T-helper 2 cell treated with Interferon-gamma antibody and Interleukin-4, amounts not matched to agents 5 μg/mL and 100 μg/mL, for 36 hours (primary cell): ENCODE results near the gene TBC1D5.

ENCODE experiments used
- DNase-seq: peaks from one replicate; pipeline ENCODE4 v3.0.0; 2021; ENCODE audit warnings: low spot score
- H3K27ac Mint-ChIP-seq: one replicate; pipeline ENCODE4 v1.8.0; 2021; ENCODE audit warnings: mild to moderate bottlenecking, mixed read lengths
- H3K27me3 Mint-ChIP-seq: one replicate; pipeline ENCODE4 v1.8.0; 2021; ENCODE audit warnings: low read depth, mixed read lengths
- H3K36me3 Mint-ChIP-seq: one replicate; pipeline ENCODE4 v1.8.0; 2021; ENCODE audit warnings: low read depth, mixed read lengths
- H3K4me1 Mint-ChIP-seq: one replicate; pipeline ENCODE4 v1.8.0; 2021; ENCODE audit warnings: low read depth, mixed read lengths
- H3K4me3 Mint-ChIP-seq: one replicate; pipeline ENCODE4 v1.8.0; 2022; ENCODE audit warnings: mild to moderate bottlenecking, moderate library complexity, mixed read lengths
- H3K9me3 Mint-ChIP-seq: one replicate; pipeline ENCODE4 v1.8.0; 2021; ENCODE audit warnings: mixed read lengths

TBC1D5 gene

GRCh38 chr3:17571686-17572085, 170.7 kb downstream of the TBC1D5 start:
- H3K4me3 Mint-ChIP-seq = no peak overlapping the region

GRCh38 chr3:17562845-17563244, 179.6 kb downstream of the TBC1D5 start:
- Mint-ChIP-seq H3K27me3 (no peaks in the 10 kb centered on the region), H3K9me3 (no peaks in the 10 kb centered on the region), H3K4me1 (no peaks in the 10 kb centered on the region), H3K27ac (no peak overlapping the region), H3K4me3 (no peak overlapping the region), H3K36me3 (peaks cover 2% of the 10 kb centered on the region)
- DNase-seq = no peak

More at GRCh38 chr3:17571686-17572085, 170.7 kb downstream of the TBC1D5 start:
- no peaks in the 10 kb centered on the region for H3K27me3 Mint-ChIP-seq
- H3K9me3 Mint-ChIP-seq = no peaks in the 10 kb centered on the region
- H3K36me3 Mint-ChIP-seq = no peaks in the 10 kb centered on the region
- H3K27ac Mint-ChIP-seq = no peak overlapping the region
- DNase-seq = no peak
- peaks cover 8% of the 10 kb centered on the region for H3K4me1 Mint-ChIP-seq

- Mint-ChIP-seq H3K27me3 (no peaks in the 10 kb centered on the region), H3K4me3 (no peak overlapping the region)
Measured at GRCh38 chr3:17558565-17558964, 183.9 kb downstream of the TBC1D5 start.

GRCh38 chr3:17557749-17558463, 184.5 kb downstream of the TBC1D5 start:
- Mint-ChIP-seq H3K9me3 (no peaks in the 10 kb centered on the region), H3K4me1 (no peaks in the 10 kb centered on the region), H3K36me3 (peaks cover 2% of the 10 kb centered on the region), H3K4me3 (no peak overlapping the region), H3K27ac (no peak overlapping the region), H3K27me3 (no peaks in the 10 kb centered on the region)
- no peak for DNase-seq

More at GRCh38 chr3:17558565-17558964, 183.9 kb downstream of the TBC1D5 start:
- DNase-seq = no peak
- Mint-ChIP-seq H3K36me3 (peaks cover 2% of the 10 kb centered on the region), H3K9me3 (no peaks in the 10 kb centered on the region), H3K4me1 (no peaks in the 10 kb centered on the region), H3K27ac (no peak overlapping the region)

GRCh38 chr3:17555525-17555924, 186.9 kb downstream of the TBC1D5 start:
- peaks cover 2% of the 10 kb centered on the region for H3K36me3 Mint-ChIP-seq
- H3K27ac Mint-ChIP-seq = no peak overlapping the region
- H3K4me1 Mint-ChIP-seq = no peaks in the 10 kb centered on the region
- no peak for DNase-seq
- no peak overlapping the region for H3K4me3 Mint-ChIP-seq
- H3K27me3 Mint-ChIP-seq = no peaks in the 10 kb centered on the region
- no peaks in the 10 kb centered on the region for H3K9me3 Mint-ChIP-seq

GRCh38 chr3:17554078-17554477, 188.4 kb downstream of the TBC1D5 start:
- DNase-seq = no peak
- Mint-ChIP-seq H3K36me3 (no peaks in the 10 kb centered on the region), H3K27ac (no peak overlapping the region), H3K4me1 (no peaks in the 10 kb centered on the region), H3K4me3 (no peak overlapping the region), H3K9me3 (no peaks in the 10 kb centered on the region), H3K27me3 (no peaks in the 10 kb centered on the region)

- Mint-ChIP-seq H3K36me3 (no peaks in the 10 kb centered on the region), H3K9me3 (no peaks in the 10 kb centered on the region), H3K27me3 (no peaks in the 10 kb centered on the region), H3K27ac (no peak overlapping the region), H3K4me3 (no peak overlapping the region), H3K4me1 (no peaks in the 10 kb centered on the region)
- no peak for DNase-seq
Measured at GRCh38 chr3:17553080-17553479, 189.4 kb downstream of the TBC1D5 start.

GRCh38 chr3:17552351-17552750, 190.1 kb downstream of the TBC1D5 start:
- Mint-ChIP-seq H3K27me3 (no peaks in the 10 kb centered on the region), H3K27ac (no peak overlapping the region), H3K4me1 (no peaks in the 10 kb centered on the region), H3K4me3 (no peak overlapping the region), H3K9me3 (no peaks in the 10 kb centered on the region), H3K36me3 (no peaks in the 10 kb centered on the region)
- no peak for DNase-seq

- no peak overlapping the region for H3K4me3 Mint-ChIP-seq
- no peak for DNase-seq
- no peaks in the 10 kb centered on the region for H3K27me3 Mint-ChIP-seq
- H3K4me1 Mint-ChIP-seq = no peaks in the 10 kb centered on the region
- H3K27ac Mint-ChIP-seq = no peak overlapping the region
- H3K36me3 Mint-ChIP-seq = no peaks in the 10 kb centered on the region
- no peaks in the 10 kb centered on the region for H3K9me3 Mint-ChIP-seq
Measured at GRCh38 chr3:17551895-17552294, 190.5 kb downstream of the TBC1D5 start.

- no peak overlapping the region for H3K27ac Mint-ChIP-seq
- no peaks in the 10 kb centered on the region for H3K9me3 Mint-ChIP-seq
- no peaks in the 10 kb centered on the region for H3K36me3 Mint-ChIP-seq
- H3K27me3 Mint-ChIP-seq = no peaks in the 10 kb centered on the region
- no peak for DNase-seq
- no peaks in the 10 kb centered on the region for H3K4me1 Mint-ChIP-seq
- H3K4me3 Mint-ChIP-seq = no peak overlapping the region
Measured at GRCh38 chr3:17551333-17551732, 191.1 kb downstream of the TBC1D5 start.

- Mint-ChIP-seq H3K27me3 (no peaks in the 10 kb centered on the region), H3K4me1 (no peaks in the 10 kb centered on the region), H3K9me3 (no peaks in the 10 kb centered on the region), H3K27ac (no peak overlapping the region), H3K4me3 (no peak overlapping the region), H3K36me3 (no peaks in the 10 kb centered on the region)
- no peak for DNase-seq
Measured at GRCh38 chr3:17550624-17551023, 191.8 kb downstream of the TBC1D5 start.

GRCh38 chr3:17546500-17547255, 195.8 kb downstream of the TBC1D5 start:
- Mint-ChIP-seq H3K27me3 (no peaks in the 10 kb centered on the region), H3K9me3 (no peaks in the 10 kb centered on the region), H3K27ac (no peak overlapping the region), H3K4me3 (no peak overlapping the region), H3K36me3 (no peaks in the 10 kb centered on the region), H3K4me1 (no peaks in the 10 kb centered on the region)
- DNase-seq = no peak

- no peak overlapping the region for H3K27ac Mint-ChIP-seq
- no peaks in the 10 kb centered on the region for H3K36me3 Mint-ChIP-seq
- H3K4me1 Mint-ChIP-seq = no peaks in the 10 kb centered on the region
- no peak for DNase-seq
- no peak overlapping the region for H3K4me3 Mint-ChIP-seq
- H3K9me3 Mint-ChIP-seq = no peaks in the 10 kb centered on the region
- H3K27me3 Mint-ChIP-seq = no peaks in the 10 kb centered on the region
Measured at GRCh38 chr3:17544632-17545031, 197.8 kb downstream of the TBC1D5 start.

GRCh38 chr3:17542591-17542990, 199.8 kb downstream of the TBC1D5 start:
- no peak overlapping the region for H3K4me3 Mint-ChIP-seq
- no peaks in the 10 kb centered on the region for H3K4me1 Mint-ChIP-seq
- H3K27ac Mint-ChIP-seq = no peak overlapping the region
- no peak for DNase-seq
- H3K9me3 Mint-ChIP-seq = no peaks in the 10 kb centered on the region
- no peaks in the 10 kb centered on the region for H3K36me3 Mint-ChIP-seq
- no peaks in the 10 kb centered on the region for H3K27me3 Mint-ChIP-seq
